Suprapubic skin (tissue), 4 donors: ENCODE measurements around the gene GIMAP1.

Source experiments
- CTCF ChIP-seq, 2 donors: fragments of 200-600 bp in 1 of 2; fragments of 450-650 bp in 1 of 2; sonication (generic) in 1 of 2; IDR thresholded peaks; one replicate each; pipeline ENCODE4 v1.5.1; 2016 to 2019; ENCODE audit warnings: antibody characterized with exemption in 2 of 2, mild to moderate bottlenecking in 1 of 2, moderate library complexity in 1 of 2
- EP300 ChIP-seq: sonication (generic); formaldehyde crosslinking; IDR thresholded peaks from one replicate; pipeline ENCODE4 v1.6.1; 2017; ENCODE audit warnings: antibody characterized with exemption
- POLR2A ChIP-seq, 2 donors: fragments of 450-650 bp; IDR thresholded peaks; one replicate each; pipeline ENCODE4 v1.6.1; 2017; ENCODE audit warnings: antibody characterized with exemption in 2 of 2, mild to moderate bottlenecking in 2 of 2, moderate library complexity in 2 of 2
- POLR2AphosphoS5 ChIP-seq, 3 donors: sonication (generic); formaldehyde crosslinking; IDR thresholded peaks; one replicate each; pipeline ENCODE4 v1.6.1; 2017; ENCODE audit warnings: antibody characterized with exemption in 3 of 3

GRCh38 chr7:150746921-150747320, 30.5 kb downstream of the GIMAP1 start:
- no peak for TF ChIP-seq CTCF (IDR thresholded peaks at IDR 0.05)
- TF ChIP-seq POLR2AphosphoS5 (IDR thresholded peaks at IDR 0.05): no peak
- TF ChIP-seq POLR2A (IDR thresholded peaks at IDR 0.05): no peak
- no peak for TF ChIP-seq EP300
